ENCODE results near the gene CERKL.

Gene CERKL

GRCh38 chr2:181527058-181527457 lies 129.8 kb downstream of the CERKL start:
- Histone ChIP-seq H3K4me1 (ENCODE audit: control insufficient read depth, insufficient read depth, low read length) (no peaks in the 10 kb centered on the region), H3K36me3 (ENCODE audit: insufficient read depth, low read length) (peaks cover 28% of the 10 kb centered on the region), H3K4me3 (ENCODE audit: low read length) (no peak overlapping the region), H3K9me3 (replicated peaks; ENCODE audit: low read length) (no peaks in the 10 kb centered on the region), H3K27me3 (ENCODE audit: control insufficient read depth, insufficient read depth, low read length) (no peaks in the 10 kb centered on the region), H3K4me2 (ENCODE audit: low read length) (no peak overlapping the region), H3K9ac (ENCODE audit: low read depth, low read length) (no peak overlapping the region)

- Histone ChIP-seq H3K4me2 (ENCODE audit: low read length) (no peak overlapping the region), H3K36me3 (ENCODE audit: insufficient read depth, low read length) (peaks cover 28% of the 10 kb centered on the region), H3K9ac (ENCODE audit: low read depth, low read length) (no peak overlapping the region), H3K9me3 (replicated peaks; ENCODE audit: low read length) (no peaks in the 10 kb centered on the region), H3K4me3 (ENCODE audit: low read length) (no peak overlapping the region), H3K27me3 (ENCODE audit: control insufficient read depth, insufficient read depth, low read length) (no peaks in the 10 kb centered on the region), H3K4me1 (ENCODE audit: control insufficient read depth, insufficient read depth, low read length) (no peaks in the 10 kb centered on the region)
These were observed 130.9 kb downstream of the CERKL start for GRCh38 chr2:181526014-181526413.

GRCh38 chr2:181523756-181524155 lies 133.1 kb downstream of the CERKL start:
- Histone ChIP-seq H3K9ac (ENCODE audit: low read depth, low read length) (no peak overlapping the region), H3K27me3 (ENCODE audit: control insufficient read depth, insufficient read depth, low read length) (no peaks in the 10 kb centered on the region), H3K4me1 (ENCODE audit: control insufficient read depth, insufficient read depth, low read length) (no peaks in the 10 kb centered on the region), H3K9me3 (replicated peaks; ENCODE audit: low read length) (no peaks in the 10 kb centered on the region), H3K4me3 (ENCODE audit: low read length) (no peak overlapping the region), H3K36me3 (ENCODE audit: insufficient read depth, low read length) (peaks cover 25% of the 10 kb centered on the region), H3K4me2 (ENCODE audit: low read length) (no peak overlapping the region)

- H3K36me3 ChIP-seq (ENCODE audit: insufficient read depth, low read length) = peaks cover 13% of the 10 kb centered on the region
- no peak overlapping the region for H3K4me3 ChIP-seq (ENCODE audit: low read length)
- no peaks in the 10 kb centered on the region for H3K9me3 ChIP-seq (replicated peaks; ENCODE audit: low read length)
- no peaks in the 10 kb centered on the region for H3K27me3 ChIP-seq (ENCODE audit: control insufficient read depth, insufficient read depth, low read length)
- no peaks in the 10 kb centered on the region for H3K4me1 ChIP-seq (ENCODE audit: control insufficient read depth, insufficient read depth, low read length)
- no peak overlapping the region for H3K4me2 ChIP-seq (ENCODE audit: low read length)
- H3K9ac ChIP-seq (ENCODE audit: low read depth, low read length) = no peak overlapping the region
These were observed 136.7 kb downstream of the CERKL start for GRCh38 chr2:181520253-181520652.

- no peaks in the 10 kb centered on the region for H3K9me3 ChIP-seq (replicated peaks; ENCODE audit: low read length)
- no peak overlapping the region for H3K9ac ChIP-seq (ENCODE audit: low read depth, low read length)
- H3K4me3 ChIP-seq (ENCODE audit: low read length) = no peak overlapping the region
- H3K4me2 ChIP-seq (ENCODE audit: low read length) = no peak overlapping the region
- H3K4me1 ChIP-seq (ENCODE audit: control insufficient read depth, insufficient read depth, low read length) = no peaks in the 10 kb centered on the region
- H3K36me3 ChIP-seq (ENCODE audit: insufficient read depth, low read length) = peaks cover 20% of the 10 kb centered on the region
- H3K27me3 ChIP-seq (ENCODE audit: control insufficient read depth, insufficient read depth, low read length) = no peaks in the 10 kb centered on the region
These were observed 139.1 kb downstream of the CERKL start for GRCh38 chr2:181517685-181518301.

- peaks cover 24% of the 10 kb centered on the region for H3K36me3 ChIP-seq (ENCODE audit: insufficient read depth, low read length)
- H3K4me1 ChIP-seq (ENCODE audit: control insufficient read depth, insufficient read depth, low read length) = no peaks in the 10 kb centered on the region
- H3K27me3 ChIP-seq (ENCODE audit: control insufficient read depth, insufficient read depth, low read length) = no peaks in the 10 kb centered on the region
- H3K4me2 ChIP-seq (ENCODE audit: low read length) = no peak overlapping the region
- H3K4me3 ChIP-seq (ENCODE audit: low read length) = no peak overlapping the region
- no peaks in the 10 kb centered on the region for H3K9me3 ChIP-seq (replicated peaks; ENCODE audit: low read length)
- no peak overlapping the region for H3K9ac ChIP-seq (ENCODE audit: low read depth, low read length)
These were observed 139.9 kb downstream of the CERKL start for GRCh38 chr2:181516992-181517391.

- H3K9ac ChIP-seq (ENCODE audit: low read depth, low read length) = no peak overlapping the region
- no peaks in the 10 kb centered on the region for H3K4me1 ChIP-seq (ENCODE audit: control insufficient read depth, insufficient read depth, low read length)
- no peak overlapping the region for H3K4me2 ChIP-seq (ENCODE audit: low read length)
- H3K36me3 ChIP-seq (ENCODE audit: insufficient read depth, low read length) = peaks cover 26% of the 10 kb centered on the region
- no peaks in the 10 kb centered on the region for H3K9me3 ChIP-seq (replicated peaks; ENCODE audit: low read length)
- no peaks in the 10 kb centered on the region for H3K27me3 ChIP-seq (ENCODE audit: control insufficient read depth, insufficient read depth, low read length)
- no peak overlapping the region for H3K4me3 ChIP-seq (ENCODE audit: low read length)
These were observed 141.2 kb downstream of the CERKL start for GRCh38 chr2:181515719-181516118.

- H3K27me3 ChIP-seq (ENCODE audit: control insufficient read depth, insufficient read depth, low read length) = no peaks in the 10 kb centered on the region
- peaks cover 13% of the 10 kb centered on the region for H3K36me3 ChIP-seq (ENCODE audit: insufficient read depth, low read length)
- no peak overlapping the region for H3K4me2 ChIP-seq (ENCODE audit: low read length)
These were observed 156.7 kb downstream of the CERKL start for GRCh38 chr2:181500201-181500600.

GRCh38 chr2:181499231-181499630 lies 157.7 kb downstream of the CERKL start:
- Histone ChIP-seq H3K27me3 (ENCODE audit: control insufficient read depth, insufficient read depth, low read length) (no peaks in the 10 kb centered on the region), H3K36me3 (ENCODE audit: insufficient read depth, low read length) (peaks cover 13% of the 10 kb centered on the region), H3K9ac (ENCODE audit: low read depth, low read length) (no peak overlapping the region), H3K9me3 (replicated peaks; ENCODE audit: low read length) (no peaks in the 10 kb centered on the region), H3K4me1 (ENCODE audit: control insufficient read depth, insufficient read depth, low read length) (no peaks in the 10 kb centered on the region), H3K4me3 (ENCODE audit: low read length) (no peak overlapping the region), H3K4me2 (ENCODE audit: low read length) (no peak overlapping the region)

More at GRCh38 chr2:181500201-181500600, 156.7 kb downstream of the CERKL start:
- H3K9ac ChIP-seq (ENCODE audit: low read depth, low read length) = no peak overlapping the region
- no peaks in the 10 kb centered on the region for H3K9me3 ChIP-seq (replicated peaks; ENCODE audit: low read length)
- no peaks in the 10 kb centered on the region for H3K4me1 ChIP-seq (ENCODE audit: control insufficient read depth, insufficient read depth, low read length)
- no peak overlapping the region for H3K4me3 ChIP-seq (ENCODE audit: low read length)

Measured in skeletal muscle satellite cell (primary cell).